IPS-11a (cell line): Measurements from ENCODE around the gene PET100.
A peak's percentile ranks its signal among the peaks of the same experiment; 100 is the strongest.

Source experiments
- H3K4me3 ChIP-seq: one replicate; pipeline ENCODE4 v1.5.1; 2013; ENCODE audit warnings: low read depth, low read length, control low read depth

Gene PET100

GRCh38 chr19:7647156-7647555 lies 17.6 kb downstream of the PET100 start:
- no peak overlapping the region for H3K4me3 ChIP-seq

- H3K4me3 ChIP-seq, result no peak overlapping the region
Measured at GRCh38 chr19:7648265-7649014, 18.8 kb downstream of the PET100 start.

- H3K4me3 ChIP-seq, result no peak overlapping the region
Measured at GRCh38 chr19:7650148-7650547, 20.6 kb downstream of the PET100 start.

GRCh38 chr19:7652061-7652641 lies 22.6 kb downstream of the PET100 start:
- H3K4me3 ChIP-seq, result no peak overlapping the region

- H3K4me3 ChIP-seq, result no peak overlapping the region
Measured at GRCh38 chr19:7654401-7654800, 24.8 kb downstream of the PET100 start.

DNA sequence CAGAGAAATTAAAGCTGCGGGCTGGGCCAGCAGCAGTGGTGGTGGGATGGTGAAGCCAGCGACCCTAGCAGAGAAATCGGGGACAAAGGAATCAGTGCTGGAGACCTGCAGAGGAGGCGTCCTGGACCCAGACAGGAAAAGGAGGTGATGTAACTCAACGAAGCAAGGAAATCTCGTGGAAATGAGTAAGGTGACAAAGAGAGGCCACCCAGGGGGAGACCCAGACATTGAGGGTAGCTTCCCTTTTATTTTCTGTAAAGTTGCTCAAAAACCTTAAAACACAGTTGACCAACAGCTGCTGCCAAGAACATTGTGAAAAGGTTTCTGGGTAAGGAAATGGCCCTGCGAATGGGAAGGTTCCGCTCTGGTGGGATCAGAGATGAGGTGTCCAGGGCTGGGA lies 26.0 kb downstream of the PET100 start:
- no peak overlapping the region for H3K4me3 ChIP-seq

DNA sequence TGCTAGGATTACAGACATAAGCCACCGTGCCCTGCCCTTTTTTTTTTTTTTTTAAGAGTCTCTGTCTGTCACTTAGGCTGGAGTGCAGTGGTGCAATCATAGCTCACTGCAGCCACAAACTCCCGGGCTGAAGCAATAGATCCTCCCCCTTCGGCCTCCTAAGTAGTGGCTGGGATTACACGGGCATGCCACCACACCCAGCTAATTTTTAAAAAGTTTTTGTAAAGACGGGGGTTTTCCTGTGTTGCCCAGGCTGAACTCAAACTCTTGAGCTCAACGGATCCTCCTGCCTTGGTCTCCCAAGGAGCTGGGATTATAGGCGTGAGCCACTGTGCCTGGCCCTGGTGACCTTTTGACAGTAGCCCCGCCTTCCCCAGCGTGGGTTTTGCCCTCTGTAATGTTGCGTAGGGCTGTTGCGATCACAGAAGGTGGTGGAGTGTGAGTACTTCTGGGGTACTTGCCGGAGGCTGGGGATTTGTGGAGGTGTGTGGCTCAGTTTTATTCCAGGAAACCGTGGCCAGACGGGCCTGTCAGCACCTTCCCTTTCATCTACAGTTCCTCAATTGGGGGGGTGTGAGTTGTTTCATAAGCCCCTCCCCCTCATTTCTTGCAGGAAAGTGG lies 27.6 kb downstream of the PET100 start:
- no peak overlapping the region for H3K4me3 ChIP-seq

DNA sequence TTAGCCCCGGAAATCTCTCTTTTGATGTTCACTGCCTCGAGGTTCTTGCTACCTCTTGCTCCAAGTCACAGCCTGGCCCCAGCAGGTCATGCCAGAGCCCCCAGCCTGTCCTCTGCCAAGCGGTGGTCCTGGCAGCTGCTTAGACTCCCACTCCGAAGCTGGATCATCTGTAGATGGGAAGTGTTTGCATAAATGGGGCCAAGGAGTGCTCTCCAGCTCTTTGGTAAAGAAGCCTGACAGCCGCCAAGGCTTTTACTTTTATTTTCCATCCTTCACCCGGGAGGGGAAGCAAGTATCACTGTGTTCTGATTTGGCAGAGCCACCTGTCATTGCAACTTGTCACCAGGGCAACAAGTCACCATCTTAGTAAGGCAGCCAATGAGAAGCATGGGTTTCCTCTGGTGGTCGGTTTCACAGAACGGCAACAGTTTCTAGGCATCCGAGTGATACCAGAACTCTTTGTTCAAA lies 28.7 kb downstream of the PET100 start:
- no peak overlapping the region for H3K4me3 ChIP-seq

DNA sequence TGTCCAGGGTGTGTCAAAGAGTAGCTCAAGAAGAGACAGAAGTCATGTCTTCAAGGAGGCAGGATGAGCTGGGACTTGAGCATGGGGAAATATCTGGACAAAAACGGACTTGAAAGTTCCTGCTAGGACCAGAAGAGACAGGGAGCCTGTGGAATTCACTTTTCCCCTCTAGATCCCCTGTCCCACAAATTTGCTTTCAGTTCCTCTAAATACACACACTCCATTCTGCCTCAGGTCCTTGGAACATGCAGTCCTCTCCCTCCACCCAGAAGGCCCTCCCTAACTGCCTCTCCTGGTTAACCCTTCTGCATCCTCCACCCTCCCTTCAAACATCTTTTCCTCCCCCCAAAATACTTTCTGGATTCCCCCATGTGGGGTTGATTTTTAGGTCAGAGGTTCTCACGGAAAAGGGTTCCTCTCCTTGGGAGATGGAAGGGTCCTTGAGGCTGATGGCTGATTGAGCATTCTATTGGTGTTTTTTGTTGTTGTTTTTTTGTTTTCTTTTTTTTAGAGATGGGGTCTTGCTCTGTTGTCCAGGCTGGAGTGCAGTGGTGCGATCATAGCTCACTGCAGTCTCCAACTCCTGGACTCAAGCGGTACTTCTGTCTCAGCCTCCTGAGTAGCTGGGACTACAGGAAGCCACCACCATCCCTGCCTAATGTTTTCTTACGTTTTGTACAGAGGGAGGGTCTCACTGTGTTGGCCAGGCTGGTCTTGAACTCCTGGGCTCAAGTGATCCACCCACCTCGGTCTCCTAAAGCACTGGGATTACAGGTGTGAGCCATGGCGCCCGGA lies 32.3 kb downstream of the PET100 start:
- H3K4me3 ChIP-seq, result no peak overlapping the region

DNA sequence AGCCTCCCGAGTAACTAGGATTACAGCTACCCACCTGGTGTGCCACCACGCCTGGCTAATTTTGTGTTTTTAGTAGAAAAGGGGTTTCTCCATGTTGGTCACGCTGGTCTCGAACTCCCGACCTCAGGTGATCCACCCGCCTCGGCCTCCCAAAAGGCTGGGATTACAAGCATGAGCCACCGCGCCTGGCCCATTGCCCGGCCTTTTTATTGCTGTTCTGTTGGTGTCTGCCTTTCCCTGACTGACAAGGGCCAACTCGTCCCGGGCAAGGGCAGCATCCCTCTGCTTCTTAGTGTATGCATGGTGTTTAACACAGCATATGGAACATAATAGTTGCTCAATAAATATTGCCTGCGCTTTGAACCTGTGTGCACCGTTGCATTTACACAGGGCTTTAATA lies 33.1 kb downstream of the PET100 start:
- H3K4me3 ChIP-seq, result no peak overlapping the region

- no peak overlapping the region for H3K4me3 ChIP-seq
Measured at GRCh38 chr19:7663706-7664105, 34.1 kb downstream of the PET100 start.

DNA sequence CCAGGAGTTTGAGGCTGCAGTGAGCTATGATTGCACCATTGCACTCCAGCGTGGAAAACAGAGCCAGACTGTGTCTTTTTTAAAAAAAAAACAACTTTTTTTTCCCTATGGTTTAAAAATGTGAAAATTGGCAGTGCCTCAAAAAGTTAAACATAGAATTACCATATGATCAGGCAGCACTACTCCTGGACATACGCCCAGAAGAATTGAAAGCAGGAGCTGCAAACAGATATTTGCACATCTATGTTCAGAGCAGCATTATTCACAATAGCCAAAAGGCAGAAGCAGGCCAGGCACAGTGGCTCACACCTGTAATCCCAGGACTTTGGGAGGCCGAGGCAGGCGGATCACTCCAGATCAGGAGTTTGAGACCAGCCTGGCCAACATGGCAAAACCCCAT lies 35.5 kb downstream of the PET100 start:
- no peak overlapping the region for H3K4me3 ChIP-seq

- H3K4me3 ChIP-seq, result peak within 1 kb of the TSS; percentile 17
Measured at GRCh38 chr19:7668842-7669241, 39.2 kb downstream of the PET100 start, which contains the start of gene RETN. RETN (plus strand) TSS chr19:7669049; CDS start chr19:7669327, 278 bp downstream.

- H3K4me3 ChIP-seq, result peak overlapping the region; percentile 17
Measured at GRCh38 chr19:7669641-7670040, 40.0 kb downstream of the PET100 start.

- H3K4me3 ChIP-seq, result peak overlapping the region; percentile 51
Measured at GRCh38 chr19:7670150-7670783, 40.7 kb downstream of the PET100 start.

DNA sequence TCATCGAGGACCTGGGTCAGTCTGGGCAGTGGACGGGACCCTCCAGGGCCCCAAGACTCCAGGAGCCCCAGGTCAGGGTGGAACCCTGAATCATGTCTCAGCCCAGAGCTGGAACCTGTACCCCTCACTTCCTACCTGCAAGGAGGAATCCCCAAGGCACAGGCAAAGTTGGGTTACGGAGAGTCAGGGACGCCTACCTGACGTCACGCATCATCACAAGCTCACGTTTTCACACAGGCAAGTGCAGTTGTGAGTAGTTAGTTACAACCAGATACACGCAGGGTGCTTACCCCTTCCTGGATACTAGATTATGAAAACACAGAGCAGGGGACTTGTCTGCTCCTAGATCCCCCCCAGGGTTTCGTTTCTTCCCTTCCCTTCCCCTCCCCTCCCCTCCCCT lies 41.2 kb downstream of the PET100 start:
- H3K4me3 ChIP-seq, result peak overlapping the region; percentile 51

DNA sequence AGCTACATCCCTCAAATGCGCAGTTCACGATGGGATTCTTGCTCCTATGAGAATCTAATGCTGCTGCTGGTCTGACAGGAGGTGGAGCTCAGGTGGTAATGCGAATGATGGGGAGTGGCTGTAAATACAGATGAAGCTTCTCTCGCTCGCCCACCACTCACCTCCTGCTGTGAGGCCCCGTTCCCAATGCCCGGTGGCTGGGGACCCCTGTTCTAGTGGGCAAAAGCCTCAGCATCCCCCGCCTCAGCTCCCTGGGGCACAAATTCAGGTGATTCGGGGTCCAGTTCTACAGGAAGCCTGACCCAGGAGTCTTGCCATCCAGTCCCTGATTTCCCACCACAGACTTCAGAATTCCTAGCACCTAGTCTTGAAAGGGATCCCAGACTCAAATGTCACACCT lies 42.9 kb downstream of the PET100 start:
- H3K4me3 ChIP-seq, result no peak overlapping the region

GRCh38 chr19:7674010-7675005 lies 44.7 kb downstream of the PET100 start:
- no peak overlapping the region for H3K4me3 ChIP-seq

- H3K4me3 ChIP-seq, result no peak overlapping the region
Measured at GRCh38 chr19:7676376-7676775, 46.8 kb downstream of the PET100 start.

GRCh38 chr19:7676854-7677253 lies 47.3 kb downstream of the PET100 start, which contains the start of gene MCEMP1:
MCEMP1 (plus strand) TSS chr19:7677090; CDS start chr19:7677121, 31 bp downstream.
- H3K4me3 ChIP-seq, result no peak within 1 kb of the TSS
